Stimulated activated CD8-positive, alpha-beta memory T cell treated with anti-CD3 and anti-CD28 coated beads, Interleukin-2, amount 100 ng/mL, for 48 hours (primary cell): ENCODE measurements around the gene TEK.
"Not testable (repeated sequence)": the region's sequence is repeated elsewhere in the genome, so short reads cannot be mapped to it uniquely, and the experiment has no call there.

ENCODE experiments used
- DNase-seq, 2 donors: peaks; one replicate each; pipeline ENCODE4 v3.0.0-alpha.2; 2020; ENCODE audit warnings: low read depth in 2 of 2

TEK gene

GRCh38 chr9:27227192-27227591 is 118.2 kb downstream of the TEK start:
- no peak for DNase-seq

- not testable (repeated sequence) for DNase-seq
These were observed 130.6 kb downstream of the TEK start for GRCh38 chr9:27239648-27240047.

- DNase-seq = no peak
These were observed 138.7 kb downstream of the TEK start for GRCh38 chr9:27247756-27248155.

- no peak for DNase-seq
These were observed 139.7 kb downstream of the TEK start for GRCh38 chr9:27248702-27249101.

- DNase-seq = no peak
These were observed 149.6 kb downstream of the TEK start for GRCh38 chr9:27258662-27259061.

- DNase-seq = no peak
These were observed 151.9 kb downstream of the TEK start for GRCh38 chr9:27260789-27261516.

- DNase-seq = no peak
These were observed 152.6 kb downstream of the TEK start for GRCh38 chr9:27261517-27262211.

GRCh38 chr9:27272103-27272502 is 163.1 kb downstream of the TEK start:
- no peak for DNase-seq

GRCh38 chr9:27273186-27273585 is 164.2 kb downstream of the TEK start:
- DNase-seq = no peak

GRCh38 chr9:27276193-27277030 is 167.4 kb downstream of the TEK start:
- no peak for DNase-seq

GRCh38 chr9:27278374-27278773 is 169.3 kb downstream of the TEK start:
- no peak for DNase-seq

- no peak for DNase-seq
These were observed 170.6 kb downstream of the TEK start for GRCh38 chr9:27279611-27280010.
